GM19452 (cell line): ENCODE results near the gene ACSL5.
"Not testable (repeated sequence)": the region's sequence is repeated elsewhere in the genome, so short reads cannot be mapped to it uniquely, and the experiment has no call there.

Source experiments
- ATAC-seq: cut with Tn5 transposase; IDR thresholded peaks from one replicate; pipeline ENCODE4 v1.9.1; 2021; ENCODE audit not compliant: unreplicated experiment

Gene ACSL5

DNA sequence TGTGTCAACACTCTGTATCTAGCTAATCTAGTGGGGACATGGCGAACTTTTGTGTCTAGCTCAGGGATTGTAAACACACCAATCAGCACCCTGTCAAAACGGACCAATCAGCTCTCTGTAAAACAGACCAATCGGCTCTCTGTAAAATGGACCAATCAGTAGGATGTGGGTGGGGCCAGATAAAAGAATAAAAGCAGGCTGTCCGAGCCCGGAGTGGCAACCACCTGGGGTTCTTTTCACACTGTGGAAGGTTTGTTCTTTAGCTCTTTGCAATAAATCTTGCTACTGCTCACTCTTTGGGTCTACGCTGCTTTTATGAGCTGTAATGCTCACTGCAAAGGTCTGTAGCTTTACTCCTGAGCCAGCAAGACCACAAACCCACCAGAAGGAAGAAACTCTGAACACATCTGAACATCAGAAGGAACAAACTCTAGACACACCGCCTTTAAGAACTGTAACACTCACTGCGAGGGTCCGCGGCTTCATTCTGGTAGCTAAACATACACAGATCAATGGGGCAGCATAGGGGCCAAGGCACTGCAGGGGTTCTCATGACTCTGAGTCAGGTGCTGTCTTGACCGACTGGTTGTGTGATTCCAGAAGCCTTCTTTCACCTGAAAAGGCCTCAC, 1.6 kb upstream of the ACSL5 start:
- not testable (repeated sequence) for ATAC-seq

DNA sequence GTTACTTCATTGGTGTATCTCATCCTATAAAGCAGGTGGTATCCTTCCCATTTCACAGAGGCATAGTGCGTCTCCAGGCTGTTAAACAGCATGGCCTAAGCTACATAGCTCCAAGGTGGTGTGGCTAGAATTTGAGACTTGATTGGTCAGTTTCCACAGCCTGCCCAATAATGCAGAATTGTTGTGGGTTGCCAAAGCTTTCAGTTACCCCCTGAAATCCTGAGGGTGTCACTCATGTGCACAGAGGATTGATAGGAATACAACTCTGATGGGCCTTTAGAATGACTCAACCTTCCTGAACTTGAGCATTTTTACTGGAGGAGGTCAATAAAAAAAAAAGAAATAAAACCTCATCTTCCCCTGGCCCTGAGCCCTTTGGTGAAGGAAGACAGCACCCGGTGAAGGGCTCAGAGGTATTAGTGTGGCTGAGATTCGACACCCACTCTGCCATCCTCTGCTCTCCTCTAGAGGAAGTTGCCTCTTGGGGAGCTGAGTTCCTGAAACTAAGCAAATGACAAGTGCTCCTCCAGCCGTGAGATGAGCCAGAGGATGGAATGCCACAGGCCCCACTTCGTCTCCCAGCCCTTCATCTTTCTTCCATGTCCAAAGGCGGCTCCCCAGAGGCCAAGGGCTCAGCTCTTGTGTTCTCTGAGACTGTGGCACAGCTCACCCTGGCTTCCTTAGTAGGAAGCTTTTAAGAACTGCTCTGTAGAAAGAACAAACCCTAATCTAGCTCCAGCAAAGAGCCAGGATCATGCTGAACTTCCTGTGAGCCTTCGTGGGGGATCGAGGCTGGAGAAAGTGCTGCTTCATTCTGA, 1.0 kb downstream of the ACSL5 start:
- no peak for ATAC-seq

- peak; percentile 91 for ATAC-seq
Observed at GRCh38 chr10:112375721-112376395, 1.9 kb downstream of the ACSL5 start.

DNA sequence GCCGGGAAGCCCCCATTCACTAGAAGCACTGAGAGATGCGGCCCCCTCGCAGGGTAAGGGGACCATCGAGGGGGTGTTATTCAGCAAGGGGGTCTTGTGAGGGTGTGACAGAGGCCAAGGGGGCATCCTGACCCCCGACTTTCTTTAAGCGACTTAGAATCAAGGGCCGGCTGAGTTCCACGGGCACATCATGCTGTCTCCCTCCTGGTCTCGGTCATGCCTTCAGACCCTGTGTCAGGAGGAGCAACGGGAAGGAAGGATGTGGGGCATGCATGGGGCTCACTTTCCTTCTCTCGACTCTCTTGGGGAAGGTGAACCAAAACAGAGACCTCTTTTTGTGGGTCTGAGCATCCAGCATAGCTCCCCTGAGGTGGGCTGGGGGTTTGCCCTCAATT, 2.5 kb downstream of the ACSL5 start:
- ATAC-seq = peak; percentile 23

- ATAC-seq = not testable (repeated sequence)
Observed at GRCh38 chr10:112377116-112377515, 3.2 kb downstream of the ACSL5 start.

DNA sequence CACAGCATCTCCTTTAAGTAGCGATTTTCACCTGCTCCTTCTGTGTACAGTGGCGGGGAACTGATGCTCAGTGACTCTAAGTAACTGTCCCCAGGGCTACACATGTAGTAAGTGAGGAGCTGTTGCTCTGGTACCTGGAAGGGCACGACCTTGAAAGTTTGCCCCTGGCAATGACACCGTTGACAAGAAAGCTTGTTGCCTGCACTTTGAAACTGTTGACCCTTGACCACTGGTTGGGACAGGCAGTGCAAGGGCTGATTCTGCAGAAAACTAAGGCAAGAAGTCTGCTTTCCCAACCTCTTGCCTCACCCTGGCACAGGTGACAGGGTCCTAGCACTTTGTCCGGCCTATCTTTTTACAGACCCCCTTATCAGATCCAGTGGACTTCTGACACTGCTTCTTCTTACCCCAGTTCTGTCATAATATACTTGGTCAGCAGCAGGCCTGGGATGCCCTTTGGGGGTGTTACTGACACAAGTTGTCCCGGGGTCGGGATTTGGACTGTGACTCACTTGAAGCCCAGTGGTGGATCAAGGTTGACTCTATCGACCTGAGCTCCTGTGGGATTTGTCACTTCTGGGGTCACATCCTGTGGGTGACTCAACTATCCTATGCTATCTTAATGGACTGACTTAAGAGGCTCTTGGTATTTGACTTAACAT, 5.8 kb downstream of the ACSL5 start:
- ATAC-seq = no peak

DNA sequence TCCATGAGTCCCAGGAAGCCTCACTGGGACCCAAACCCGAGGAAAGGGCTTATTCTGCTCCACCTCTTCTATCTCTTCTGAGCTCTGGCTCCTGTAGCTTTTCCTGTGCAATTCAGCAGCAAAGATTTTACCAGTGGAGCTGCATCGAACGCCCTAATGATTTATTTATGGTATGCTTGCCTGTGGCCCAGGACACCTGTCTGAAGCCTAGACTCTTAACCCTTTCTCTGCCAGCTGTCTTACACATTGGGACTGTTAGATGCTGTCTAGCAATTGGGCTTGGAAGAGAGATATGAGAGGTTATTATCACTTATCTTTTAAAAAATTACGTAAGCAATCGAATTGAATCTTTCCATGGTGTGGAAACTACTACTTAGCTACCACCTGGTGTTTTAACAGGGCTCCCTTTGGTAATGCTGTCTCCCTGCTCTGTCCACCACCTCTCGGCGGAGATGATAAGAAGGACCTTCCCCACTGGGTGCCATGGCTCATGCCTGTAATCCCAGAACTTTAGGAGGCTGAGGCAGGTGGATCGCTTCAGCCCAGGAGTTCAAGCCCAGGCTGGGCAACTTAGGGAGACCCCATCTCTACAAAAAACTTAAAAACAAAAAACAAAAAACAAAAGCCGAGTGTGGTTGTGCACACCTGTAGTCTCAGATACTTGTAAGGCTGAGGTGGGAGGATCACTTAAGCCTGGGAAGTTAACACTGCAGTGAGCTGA, 8.8 kb downstream of the ACSL5 start:
- ATAC-seq = no peak

GRCh38 chr10:112383325-112383724, 9.4 kb downstream of the ACSL5 start:
- ATAC-seq = no peak

DNA sequence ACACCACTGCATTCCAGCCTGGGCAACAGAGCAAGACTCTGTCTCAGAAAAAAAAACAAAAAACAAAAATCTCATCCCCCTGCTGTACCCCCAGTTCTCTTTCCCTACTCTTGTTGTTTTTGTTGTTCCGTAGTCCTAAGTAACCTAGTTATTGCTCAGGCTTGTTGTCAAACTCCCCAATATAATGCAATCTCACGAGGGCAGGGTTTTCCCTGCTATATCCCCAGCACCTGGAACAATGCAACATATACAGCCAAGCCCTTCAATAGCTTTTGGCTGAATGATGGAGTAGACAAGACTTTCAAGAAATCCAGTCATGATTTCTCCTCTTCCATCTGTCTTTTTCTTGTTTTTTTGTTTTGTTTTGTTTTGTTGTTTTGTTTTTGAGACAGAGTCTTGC, 10.2 kb downstream of the ACSL5 start:
- no peak for ATAC-seq

DNA sequence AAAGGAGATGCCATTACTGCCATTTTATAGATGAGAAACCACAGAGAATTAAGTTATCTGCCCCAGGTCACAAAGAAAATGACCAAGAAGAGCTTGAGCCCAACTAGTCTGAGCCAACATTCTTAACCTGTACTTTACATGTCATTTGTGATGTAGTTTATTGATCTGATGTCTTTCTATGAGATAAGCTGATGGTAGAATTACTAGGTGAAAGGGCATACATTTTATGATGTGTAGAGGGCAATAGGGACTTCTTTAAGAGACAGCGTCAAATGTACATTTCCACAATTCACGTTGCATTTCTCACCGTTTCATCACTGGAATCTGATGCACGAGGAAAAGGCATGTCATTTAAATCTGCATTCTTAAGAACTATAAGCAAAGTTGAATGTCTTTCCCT, 11.3 kb downstream of the ACSL5 start:
- no peak for ATAC-seq

DNA sequence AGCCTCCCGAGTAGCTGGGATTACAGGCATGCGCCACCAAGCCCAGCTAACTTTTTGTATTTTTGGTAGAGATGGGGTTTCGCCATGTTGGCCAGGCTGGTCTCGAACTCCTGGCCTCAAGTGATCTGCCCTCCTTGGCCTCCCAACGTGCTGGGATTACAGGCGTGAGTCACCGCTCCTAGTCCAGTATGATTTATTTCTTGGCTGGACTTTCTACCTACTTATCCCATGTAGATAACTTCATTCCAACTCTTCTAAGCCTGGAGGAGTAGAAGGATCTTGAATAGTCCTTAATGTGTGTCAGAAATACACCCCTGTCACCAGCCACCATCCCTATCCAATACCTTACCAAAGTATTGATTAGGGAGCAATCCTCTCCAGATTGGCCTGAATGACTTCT, 14.1 kb downstream of the ACSL5 start:
- ATAC-seq = not testable (repeated sequence)

DNA sequence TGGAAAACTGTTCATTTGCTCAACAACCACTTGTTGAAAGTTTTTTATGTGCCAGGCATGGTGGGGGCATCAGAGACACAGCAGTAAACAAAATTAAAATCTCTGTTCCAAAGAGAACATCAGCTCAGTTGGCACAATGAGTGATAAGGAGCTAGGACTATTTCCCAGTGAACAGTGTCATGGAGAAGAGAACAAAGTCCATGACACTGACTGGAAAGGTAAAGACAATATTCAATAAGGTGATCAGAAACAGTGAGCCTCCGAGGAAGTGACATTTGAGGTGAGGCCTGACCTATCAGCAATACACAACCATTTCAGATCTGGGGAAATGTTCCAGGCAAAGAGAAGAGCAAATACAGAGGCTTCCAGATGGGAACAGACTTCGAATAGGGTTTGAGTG, 14.6 kb downstream of the ACSL5 start:
- ATAC-seq = no peak

DNA sequence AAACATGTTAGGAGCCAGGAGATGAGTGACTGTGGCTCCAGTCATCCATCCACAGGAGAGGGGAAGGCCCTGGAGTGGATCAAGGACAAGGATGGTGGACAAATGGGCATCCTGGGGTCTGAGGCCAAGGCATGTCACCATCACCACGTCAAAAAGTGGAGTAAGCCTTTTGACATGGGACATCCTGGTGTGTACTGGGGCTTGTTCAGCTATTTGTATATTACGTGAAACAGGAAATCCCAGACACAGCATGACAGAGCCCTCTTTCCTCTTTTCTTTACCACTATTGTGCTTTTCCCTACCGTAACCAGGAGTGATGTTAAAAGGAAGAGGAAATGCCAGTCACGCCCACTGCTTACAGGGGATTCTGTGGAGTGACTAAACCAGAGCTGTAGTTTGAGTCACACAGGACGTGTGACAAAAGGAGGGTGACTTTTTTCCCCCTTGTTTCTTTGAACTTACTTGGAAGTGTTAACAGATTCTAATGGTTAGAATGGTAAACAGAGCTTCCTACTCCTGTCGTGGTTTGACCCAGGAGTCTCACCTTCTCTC, 15.4 kb downstream of the ACSL5 start:
- peak; percentile 64 for ATAC-seq

DNA sequence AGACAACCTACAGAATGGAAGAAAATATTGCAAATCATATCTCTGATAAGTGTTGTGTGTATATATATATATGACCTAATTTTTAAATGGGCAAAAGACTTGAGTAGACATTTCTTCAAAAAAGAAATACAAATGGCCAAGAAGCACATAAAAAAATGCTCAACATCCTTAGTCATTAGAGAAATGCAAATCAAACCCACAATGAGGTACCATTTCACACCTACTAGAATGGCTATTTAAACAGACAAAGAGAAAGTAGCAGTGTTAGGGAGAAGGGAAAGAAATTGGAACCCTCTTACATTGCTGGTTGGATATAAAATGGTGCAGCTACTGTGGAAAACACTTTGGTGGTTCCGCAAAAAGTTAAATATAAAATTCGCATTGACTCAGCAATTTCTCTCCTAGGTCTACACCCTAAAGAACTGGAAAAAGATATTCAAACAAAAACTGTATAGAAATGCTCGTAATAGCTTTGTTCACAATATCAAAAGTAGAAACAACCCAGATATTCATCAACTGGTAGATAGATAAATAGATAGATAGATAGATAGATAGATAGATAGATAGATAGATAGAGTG, 16.3 kb downstream of the ACSL5 start:
- no peak for ATAC-seq

DNA sequence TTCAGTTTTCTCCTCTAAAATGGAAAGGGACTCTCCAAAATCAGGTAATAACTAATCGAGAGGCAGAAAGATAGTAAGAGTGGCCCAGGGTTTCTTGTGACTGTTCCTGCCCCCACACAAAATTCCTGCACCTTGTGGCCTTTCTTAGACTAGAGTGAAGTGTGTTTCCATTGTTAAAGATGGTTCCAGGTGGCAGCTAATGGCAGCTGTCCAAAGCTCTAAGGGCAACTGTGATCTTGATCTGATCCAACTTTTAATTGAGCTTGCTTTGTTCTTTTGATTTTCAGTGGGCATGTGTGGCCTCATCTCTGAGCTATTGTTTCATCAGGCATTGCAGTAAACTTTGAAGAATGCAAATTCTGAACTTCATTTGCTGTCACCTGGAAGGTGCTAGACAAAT, 19.4 kb downstream of the ACSL5 start:
- no peak for ATAC-seq

GRCh38 chr10:112393827-112394226, 19.9 kb downstream of the ACSL5 start:
- ATAC-seq = no peak

DNA sequence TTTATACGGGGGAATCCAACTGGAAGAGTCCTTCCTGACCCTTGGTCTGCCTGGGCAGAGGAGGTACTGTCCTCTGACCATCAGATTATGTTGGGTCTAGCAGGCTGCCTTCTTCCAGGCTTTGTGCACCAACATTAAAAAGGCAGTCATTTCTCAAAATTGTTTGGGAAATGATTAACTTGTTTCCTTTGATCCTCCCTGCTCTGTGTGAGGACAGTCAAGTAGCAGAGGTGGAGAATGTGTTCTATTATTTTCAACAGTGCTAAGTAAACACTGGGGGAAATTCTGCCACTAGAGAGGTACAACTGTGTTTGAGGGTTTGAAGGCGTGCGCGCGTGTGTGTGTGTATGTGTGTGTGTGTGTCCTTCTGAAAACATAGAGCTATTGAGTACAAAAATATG, 20.6 kb downstream of the ACSL5 start:
- ATAC-seq = no peak

- no peak for ATAC-seq
Observed at GRCh38 chr10:112395809-112396530, 22.1 kb downstream of the ACSL5 start.

GRCh38 chr10:112397592-112397991, 23.7 kb downstream of the ACSL5 start:
- ATAC-seq = no peak

GRCh38 chr10:112402917-112403316, 29.0 kb downstream of the ACSL5 start:
- ATAC-seq = no peak
